Lung (tissue), 16 donors: Measurements from ENCODE around the gene MAGIX. TPM values are rescaled to one million over a fixed set of nuclear protein-coding genes. Genes with fewer than 3 reads are reported as not detected.

Source experiments
- ATAC-seq: fragments of 200-7000 bp; cut with Tn5 transposase; one replicate; pipeline ENCODE4 v1.9.1; 2020; ENCODE audit warnings: moderate number of reproducible peaks; ENCODE audit not compliant: insufficient read depth, low FRiP score
- DNase-seq, 3 donors: peaks; one replicate each; pipeline ENCODE4 v3.0.0-alpha.2; 2013 to 2017
- H3K27ac ChIP-seq, 2 donors: one replicate each; pipeline ENCODE4 v1.5.1; 2013; ENCODE audit warnings: mild to moderate bottlenecking in 2 of 2, moderate library complexity in 2 of 2, control low read depth in 1 of 2, inconsistent platforms in 1 of 2, low read depth in 1 of 2, low read length in 1 of 2
- H3K27me3 ChIP-seq, 3 donors: one replicate each; pipeline ENCODE4 v1.5.1; 2013; ENCODE audit warnings: low read length in 2 of 3; ENCODE audit not compliant: control insufficient read depth in 3 of 3, insufficient read depth in 3 of 3
- H3K36me3 ChIP-seq, 4 donors: one replicate each; pipeline ENCODE4 v1.5.1; 2013; ENCODE audit warnings: low read length in 4 of 4, mild to moderate bottlenecking in 1 of 4, moderate library complexity in 1 of 4; ENCODE audit not compliant: control insufficient read depth in 4 of 4, insufficient read depth in 4 of 4
- H3K4me1 ChIP-seq, 5 donors: one replicate each; pipeline ENCODE4 v1.5.1; 2013; ENCODE audit warnings: low read length in 5 of 5, mild to moderate bottlenecking in 2 of 5, moderate library complexity in 1 of 5; ENCODE audit not compliant: control insufficient read depth in 5 of 5, insufficient read depth in 5 of 5
- H3K4me3 ChIP-seq: one replicate; pipeline ENCODE4 v1.5.1; 2013; ENCODE audit warnings: mild to moderate bottlenecking, control low read depth, moderate library complexity
- H3K9ac ChIP-seq, 2 donors: one replicate each; pipeline ENCODE4 v1.5.1; 2013; ENCODE audit warnings: low read length in 2 of 2, control low read depth in 1 of 2; ENCODE audit not compliant: insufficient read depth in 1 of 2
- H3K9me3 ChIP-seq, 4 donors: one replicate each; pipeline ENCODE4 v1.5.1; 2013; ENCODE audit warnings: low read length in 3 of 4, mild to moderate bottlenecking in 1 of 4, moderate library complexity in 1 of 4; ENCODE audit not compliant: control insufficient read depth in 4 of 4, insufficient read depth in 3 of 4
- WGBS, 2 donors: extraction: QIAGEN DNeasy Blood & Tissue Kit; methylation state at CpG; one replicate each; pipeline ENCODE4 v1.1.7; 2013; 5-methylcytosine and 5-hydroxymethylcytosine counted together
- long read RNA-seq, 5 donors: transcript quantifications; one replicate each; lab custom pipeline, GENCODE V29; 2026
- polyA plus RNA-seq, 2 donors: library from polyadenylated mRNA; stranded (reverse); fragments of 200-250 nt; gene quantifications; one replicate each; pipeline ENCODE4 v1.2.1, GENCODE V29; 2013
- total RNA-seq, 2 donors: library from RNA; depleted of rRNA in 1 of 2; stranded (reverse); fragments of >200 nt in 1 of 2; gene quantifications; one replicate each; pipeline ENCODE4 v1.2.1, GENCODE V29; 2014 to 2021
- TF ChIP-seq, protein P1 (sequence below): IDR thresholded peaks from 2 replicates; pipeline ENCODE4 v1.5.1; 2012; ENCODE audit warnings: mild to moderate bottlenecking; ENCODE audit errors: control extremely low read depth, extremely low read depth
- donor health status: control.
- donor health status: control.
- donor health status: Bipolar disorder and iron deficiency.
- donor health status: healthy.
- donor health status: DM: yes; HTN: yes; CAD: no.

The MAGIX gene
- total RNA-seq, result 10 to 100 TPM in 1 of 2 donors, 1 to 10 TPM in 1; 7.3 to 15.2 TPM
- 10 to 100 TPM in 1 of 2 donors, 1 to 10 TPM in 1; 9.8 to 19.0 TPM for polyA plus RNA-seq
- long read RNA-seq, donor 1, result 0 reads
- long read RNA-seq, donor 2, result 0 reads
- long read RNA-seq, donor 3, result 0 reads
- long read RNA-seq, donor 4, result 0 reads
- long read RNA-seq, donor 5, partial matches to known transcripts, result 0 of 2 reads
- long read RNA-seq, donor 5, other reads (novel, unspliced or antisense), result 0 of 2 reads

DNA sequence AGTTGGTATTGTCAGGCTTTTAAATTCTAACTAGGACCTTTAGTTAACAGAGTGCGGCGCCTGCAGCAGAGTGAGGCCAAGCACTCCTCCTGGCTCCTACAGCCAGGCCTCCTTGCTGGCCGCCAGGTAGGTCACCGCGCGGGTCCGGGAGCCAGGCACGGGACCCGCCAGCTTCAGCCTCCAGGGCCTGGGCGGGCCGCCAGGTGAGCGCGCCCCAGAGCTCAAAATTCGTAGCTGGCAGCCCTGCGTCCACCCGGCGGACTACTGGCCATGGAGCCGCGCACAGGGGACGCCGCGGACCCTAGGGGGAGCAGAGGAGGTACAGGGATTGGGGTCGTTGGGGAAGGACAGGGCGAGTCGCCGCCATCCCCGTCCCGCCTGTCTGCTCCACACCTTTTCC, at the start of gene MAGIX:
Gene MAGIX, plus strand, starts transcription at position 139 of the 400 bp plus-strand sequence. Its CDS starts 132 bp downstream, at position 271.
- ATAC-seq (no peak), DNase-seq (no peak)
- Histone ChIP-seq H3K9ac (peak within 1 kb of the TSS; percentile 25 to 49), H3K36me3 (no peaks in the 10 kb centered on the region), H3K9me3 (peaks cover 0 to 6% (median 1%) of the 10 kb centered on the region in 4 donors), H3K4me3 (peak within 1 kb of the TSS; percentile 11), H3K4me1 (peaks cover 0 to 5% (median 0%) of the 10 kb centered on the region in 5 donors), H3K27ac (peak within 1 kb of the TSS; percentile 74 to 89), H3K27me3 (no peaks in the 10 kb centered on the region)
- WGBS, 2 donors, result 70 to 74% methylated on average over 18 to 28 of the region's 28 CpGs
- TF ChIP-seq, protein P1, sequence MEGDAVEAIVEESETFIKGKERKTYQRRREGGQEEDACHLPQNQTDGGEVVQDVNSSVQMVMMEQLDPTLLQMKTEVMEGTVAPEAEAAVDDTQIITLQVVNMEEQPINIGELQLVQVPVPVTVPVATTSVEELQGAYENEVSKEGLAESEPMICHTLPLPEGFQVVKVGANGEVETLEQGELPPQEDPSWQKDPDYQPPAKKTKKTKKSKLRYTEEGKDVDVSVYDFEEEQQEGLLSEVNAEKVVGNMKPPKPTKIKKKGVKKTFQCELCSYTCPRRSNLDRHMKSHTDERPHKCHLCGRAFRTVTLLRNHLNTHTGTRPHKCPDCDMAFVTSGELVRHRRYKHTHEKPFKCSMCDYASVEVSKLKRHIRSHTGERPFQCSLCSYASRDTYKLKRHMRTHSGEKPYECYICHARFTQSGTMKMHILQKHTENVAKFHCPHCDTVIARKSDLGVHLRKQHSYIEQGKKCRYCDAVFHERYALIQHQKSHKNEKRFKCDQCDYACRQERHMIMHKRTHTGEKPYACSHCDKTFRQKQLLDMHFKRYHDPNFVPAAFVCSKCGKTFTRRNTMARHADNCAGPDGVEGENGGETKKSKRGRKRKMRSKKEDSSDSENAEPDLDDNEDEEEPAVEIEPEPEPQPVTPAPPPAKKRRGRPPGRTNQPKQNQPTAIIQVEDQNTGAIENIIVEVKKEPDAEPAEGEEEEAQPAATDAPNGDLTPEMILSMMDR, result no peak

- 81 to 83% methylated on average over 5 to 8 of the region's 8 CpGs for WGBS, 2 donors
- DNase-seq (no peak), ATAC-seq (no peak)
- TF ChIP-seq, protein P1, result no peak
- Histone ChIP-seq H3K27ac (no peak overlapping the region), H3K9me3 (peaks cover 0 to 2% (median 0%) of the 10 kb centered on the region in 4 donors), H3K4me3 (no peak overlapping the region), H3K27me3 (no peaks in the 10 kb centered on the region), H3K9ac (no peak overlapping the region), H3K4me1 (no peaks in the 10 kb centered on the region), H3K36me3 (peaks cover 2 to 25% (median 10%) of the 10 kb centered on the region in 4 donors)
These were observed 46.5 kb upstream of the MAGIX start for GRCh38 chrX:49116076-49116475.

DNA sequence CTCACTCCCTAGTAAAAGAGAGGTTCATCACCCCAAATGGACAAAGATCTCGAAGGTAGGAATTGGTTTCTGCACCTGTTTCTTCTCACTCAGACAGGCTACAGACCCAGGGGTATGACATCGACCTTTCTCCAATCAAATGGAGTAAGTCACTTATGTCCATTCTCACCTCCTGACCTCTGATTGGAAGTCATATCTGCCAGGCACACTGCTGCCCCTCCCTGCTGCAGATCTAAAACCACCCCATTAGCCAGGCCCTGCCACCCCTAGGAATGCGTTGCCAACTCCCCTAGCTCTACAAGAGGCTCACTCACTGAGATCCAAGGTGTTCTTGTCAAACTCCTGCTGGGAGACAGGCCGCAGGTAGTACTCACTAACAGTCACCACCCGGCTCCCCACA, 45.8 kb upstream of the MAGIX start:
- no peak overlapping the region for H3K4me3 ChIP-seq
- TF ChIP-seq, protein P1, result no peak
- no peak overlapping the region for H3K27ac ChIP-seq
- ATAC-seq (no peak), DNase-seq (no peak)
- no peaks in the 10 kb centered on the region for H3K4me1 ChIP-seq
- H3K27me3 ChIP-seq, result no peaks in the 10 kb centered on the region
- no peak overlapping the region for H3K9ac ChIP-seq
- 80 to 92% methylated on average over 5 of the region's 5 CpGs for WGBS, 2 donors
- peaks cover 0 to 2% (median 0%) of the 10 kb centered on the region in 4 donors for H3K9me3 ChIP-seq
- H3K36me3 ChIP-seq, result peaks cover 2 to 24% (median 12%) of the 10 kb centered on the region in 4 donors
